Right ventricle myocardium superior (tissue), 1 donor: ENCODE data around the gene IGF2BP1. TPM values are rescaled to one million over a fixed set of nuclear protein-coding genes. Genes with fewer than 3 reads are reported as not detected.
"Not testable (repeated sequence)": the region's sequence is repeated elsewhere in the genome, so short reads cannot be mapped to it uniquely, and the experiment has no call there.

Experiments
- ATAC-seq: fragments of 200-7000 bp; cut with Tn5 transposase; one replicate; pipeline ENCODE4 v1.9.1; 2020; ENCODE audit warnings: mild to moderate bottlenecking; ENCODE audit not compliant: poor library complexity
- DNase-seq: peaks from one replicate; pipeline ENCODE4 v3.0.0-alpha.2; 2020
- intact Hi-C: fragments of 100-400 bp; cut with DNase I; formaldehyde crosslinking; loops from one replicate; pipeline ENCODE4 v1.11.2; 2022
- total RNA-seq: library from RNA; stranded (reverse); fragmentation: NEBNext Ultra II Directional; extraction: Animal tissue kit (Norgen Biotek cat#: 25700); gene quantifications from one replicate; pipeline ENCODE4 v1.2.1, GENCODE V29; 2021
- donor health status: DM: no; HTN: yes; CAD: no; lungs with severe emphysema.

Gene IGF2BP1
- total RNA-seq, 1 donor from 2014 or later: not detected

DNA sequence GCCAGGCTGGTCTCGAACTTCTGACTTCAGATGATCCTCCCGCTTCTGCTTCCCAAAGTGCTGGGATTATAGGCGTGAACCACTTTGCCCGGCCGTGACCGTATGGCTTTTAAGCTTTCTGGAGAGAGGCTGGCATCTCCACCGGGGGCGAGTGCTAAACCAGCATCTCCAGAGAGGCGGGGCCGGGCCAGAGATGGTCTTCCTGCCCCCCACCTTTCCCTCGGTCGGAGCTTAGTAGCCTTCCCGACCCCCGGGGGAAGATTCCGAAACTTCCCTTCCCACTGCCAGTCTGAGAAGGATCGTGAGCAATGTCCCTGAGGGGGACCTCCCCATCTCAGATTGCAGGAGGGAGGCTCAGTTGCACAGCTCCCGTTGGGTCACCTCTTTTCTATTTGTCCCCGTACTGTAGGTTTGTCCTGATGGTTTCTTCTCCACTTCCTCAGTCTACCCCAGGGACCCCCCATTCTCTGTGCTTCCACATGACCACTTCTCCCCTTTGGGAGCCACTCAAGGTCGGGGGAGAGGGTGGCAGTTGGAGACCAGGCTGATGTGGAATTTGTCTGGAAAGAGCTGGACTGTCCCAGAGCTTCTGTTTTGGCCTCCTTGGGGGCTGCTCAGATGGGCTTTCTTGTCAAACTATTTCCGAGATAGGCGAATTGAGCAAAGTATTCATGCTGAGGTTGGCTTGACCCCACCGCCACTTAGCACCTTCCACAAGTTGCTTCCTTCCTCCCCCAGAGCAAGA lies 18.2 kb downstream of the IGF2BP1 start:
- ATAC-seq: no peak
- intact Hi-C loops: no loop called here
- DNase-seq: no peak

GRCh38 chr17:49015924-49016774 lies 19.0 kb downstream of the IGF2BP1 start:
- no peak for DNase-seq
- intact Hi-C loops: no loop called here
- no peak for ATAC-seq

DNA sequence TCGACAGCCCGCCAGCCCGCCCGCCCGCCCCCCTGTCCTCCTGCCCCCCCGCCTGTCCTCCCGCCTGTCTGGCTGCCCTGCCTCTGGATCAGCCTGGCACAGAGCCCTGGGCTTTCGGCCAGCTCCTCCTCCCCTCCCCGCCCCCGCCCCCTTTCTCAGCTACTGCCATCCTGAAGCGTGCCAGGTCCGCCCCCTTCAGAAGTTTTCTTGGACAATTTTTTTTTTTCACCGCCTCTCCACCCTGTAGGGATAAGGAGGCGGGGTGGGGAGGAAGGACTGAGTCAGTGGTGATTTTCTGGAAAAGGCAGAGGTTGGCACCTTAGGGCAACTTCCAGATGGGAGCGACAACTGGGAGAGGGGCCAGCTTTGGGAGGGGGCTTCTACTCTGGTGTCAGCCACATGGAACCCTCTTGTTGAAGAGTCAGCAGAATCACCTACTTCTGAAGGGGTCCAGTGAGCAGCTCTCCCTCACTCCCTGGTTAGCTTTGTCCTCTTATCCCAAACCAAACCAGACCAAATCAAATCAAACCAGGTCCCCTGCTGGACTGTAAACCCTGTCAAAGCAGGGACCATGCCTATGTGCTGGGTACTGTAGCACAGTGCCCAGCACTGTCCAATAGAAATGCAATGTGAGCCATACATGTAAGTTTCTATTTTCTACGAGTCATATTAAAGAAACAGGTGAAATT lies 19.7 kb downstream of the IGF2BP1 start:
- DNase-seq (peak; percentile 45), ATAC-seq (no peak)
- intact Hi-C loops: no loop called here

DNA sequence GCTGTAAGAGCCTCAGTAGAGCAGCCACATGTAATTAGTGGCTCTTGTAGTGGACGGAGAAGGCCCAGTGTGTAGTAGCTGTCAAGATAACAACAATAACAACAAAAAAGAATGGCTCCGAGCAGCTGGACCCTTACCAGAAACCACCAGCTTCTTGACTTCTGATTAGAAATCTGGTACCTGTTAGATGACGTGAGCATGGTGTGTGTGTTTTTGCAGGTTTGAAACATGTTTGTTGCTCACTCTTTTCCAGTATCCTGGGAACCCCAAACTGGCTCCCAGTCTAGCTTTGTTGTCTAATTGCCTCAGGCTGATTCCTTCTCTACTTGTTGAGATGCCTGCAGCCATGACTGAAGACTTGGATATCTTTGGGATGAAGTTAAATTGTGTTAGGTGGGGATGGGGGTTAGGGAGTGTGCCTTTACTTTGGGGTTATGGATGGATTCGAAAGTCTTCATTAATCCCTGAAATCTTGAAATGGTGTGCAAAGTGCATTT lies 21.0 kb downstream of the IGF2BP1 start:
- no peak for ATAC-seq
- intact Hi-C loops: no loop called here
- DNase-seq: no peak

DNA sequence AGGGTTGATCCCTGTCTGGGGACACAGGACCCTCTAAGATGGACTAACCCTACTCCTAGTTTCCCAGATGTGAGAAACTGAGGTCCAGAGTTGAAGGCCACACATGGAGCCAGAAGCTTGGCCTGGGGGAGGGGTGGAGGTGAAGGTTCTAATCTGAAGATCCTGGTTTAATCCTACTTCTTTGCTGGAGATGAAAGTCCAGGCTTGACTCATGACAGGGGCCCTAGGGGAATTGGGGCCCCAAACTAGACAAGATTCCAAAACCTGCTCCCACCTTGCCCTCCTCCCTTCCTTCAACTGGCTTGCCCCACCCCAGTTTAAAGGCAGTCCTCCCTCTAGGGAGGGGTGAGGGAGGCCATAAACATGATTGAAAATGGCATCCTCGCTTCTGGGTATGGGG lies 21.6 kb downstream of the IGF2BP1 start:
- DNase-seq (no peak), ATAC-seq (no peak)
- intact Hi-C loops: no loop called here

- ATAC-seq: no peak
- intact Hi-C loops: no loop called here
- no peak for DNase-seq
Observed at GRCh38 chr17:49020609-49021008, 23.4 kb downstream of the IGF2BP1 start.

DNA sequence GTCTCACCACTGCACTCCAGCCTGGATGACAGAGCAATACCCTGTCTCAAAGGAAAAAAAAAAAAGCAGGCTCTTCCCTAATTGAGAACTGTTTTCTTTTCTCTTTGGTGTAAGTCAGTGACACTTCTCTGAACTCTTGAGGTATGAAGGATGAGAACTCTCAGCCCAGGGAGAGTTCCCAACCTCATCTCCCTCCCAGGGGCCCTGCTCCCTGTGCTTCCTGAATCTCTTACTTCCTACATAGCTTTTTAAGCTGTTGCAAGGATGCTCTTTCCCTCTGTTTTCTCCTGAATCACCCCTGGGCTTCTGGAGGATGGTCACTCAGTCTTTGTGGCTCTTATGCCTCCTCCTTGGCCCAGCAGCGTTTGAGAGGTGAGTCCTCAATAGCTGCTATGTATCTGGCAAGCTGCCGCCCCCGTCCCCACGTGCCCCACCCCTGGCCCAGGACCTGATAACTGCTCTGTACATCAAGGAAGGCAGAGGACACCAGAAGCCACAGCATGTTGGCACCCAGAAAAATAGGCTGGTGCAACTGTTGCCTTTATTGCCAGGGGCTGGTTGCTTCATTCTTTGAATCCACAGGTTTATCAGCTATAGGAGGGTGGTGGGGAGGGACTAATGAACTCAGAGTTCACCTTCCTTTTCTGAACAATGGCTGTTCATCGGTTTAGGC lies 24.0 kb downstream of the IGF2BP1 start:
- DNase-seq (no peak), ATAC-seq (no peak)
- intact Hi-C loops: no loop called here

DNA sequence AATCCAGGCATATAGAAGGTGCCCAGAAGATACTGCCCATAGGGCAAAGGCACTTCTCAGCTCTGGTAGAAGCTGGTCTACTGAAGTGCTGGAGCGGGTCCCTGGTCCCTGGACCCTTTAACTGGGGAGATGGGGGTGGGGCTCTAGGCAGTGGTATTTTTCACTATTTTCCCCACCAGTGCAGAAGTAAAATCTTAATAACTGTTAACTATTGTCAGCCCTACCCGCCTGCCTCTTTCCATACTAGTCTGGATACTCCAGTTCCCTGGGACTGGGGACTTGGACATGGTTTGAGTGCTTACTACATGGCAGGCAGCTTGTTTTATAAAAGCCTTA lies 24.6 kb downstream of the IGF2BP1 start:
- ATAC-seq (no peak), DNase-seq (no peak)
- intact Hi-C loops: no loop called here

GRCh38 chr17:49022391-49022941 lies 25.3 kb downstream of the IGF2BP1 start:
- ATAC-seq: no peak
- intact Hi-C loops: no loop called here
- no peak for DNase-seq

DNA sequence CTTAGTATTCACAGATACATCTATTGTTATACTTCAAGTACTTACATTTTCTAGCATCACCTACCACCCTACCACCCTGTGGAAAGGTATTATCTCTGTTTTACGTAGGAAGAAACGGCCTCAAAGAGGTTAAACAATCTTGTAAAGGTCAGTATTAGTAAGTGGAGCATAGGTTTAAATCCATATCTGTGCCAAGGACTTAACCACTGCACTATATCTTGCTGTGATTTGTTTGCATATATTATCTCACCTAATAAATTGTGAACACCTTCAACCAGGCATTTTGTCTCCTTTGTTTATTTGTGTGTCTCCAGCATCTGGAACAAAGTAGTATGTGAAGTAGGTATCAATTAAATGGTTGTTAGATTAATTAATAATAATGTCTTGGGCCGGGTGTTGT lies 27.3 kb downstream of the IGF2BP1 start:
- no peak for DNase-seq
- no peak for ATAC-seq
- intact Hi-C loops: no loop called here

DNA sequence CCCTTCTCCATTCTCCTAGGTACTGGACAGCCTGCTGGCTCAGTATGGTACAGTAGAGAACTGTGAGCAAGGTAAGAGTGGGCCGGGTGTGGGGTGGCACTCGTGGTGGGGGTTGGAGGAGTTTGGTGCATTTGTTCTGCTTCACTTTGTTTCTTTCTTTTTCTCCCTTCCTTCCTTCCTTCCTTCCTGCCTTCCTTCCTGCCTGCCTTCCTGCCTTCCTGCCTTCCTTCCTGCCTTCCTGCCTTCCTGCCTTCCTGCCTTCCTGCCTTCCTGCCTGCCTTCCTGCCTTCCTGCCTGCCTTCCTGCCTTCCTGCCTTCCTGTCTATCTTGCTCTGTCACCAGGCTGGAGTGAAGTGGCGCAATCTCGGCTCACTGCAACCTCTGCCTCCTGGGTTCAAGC lies 29.3 kb downstream of the IGF2BP1 start:
- intact Hi-C loops, ATAC-seq, DNase-seq: not testable (repeated sequence)

GRCh38 chr17:49028271-49028670 lies 31.1 kb downstream of the IGF2BP1 start:
- intact Hi-C loops: no loop called here
- no peak for ATAC-seq

GRCh38 chr17:49029801-49030200 lies 32.6 kb downstream of the IGF2BP1 start:
- ATAC-seq: no peak
- intact Hi-C loops: loop anchor here (10.0 kb wide), 2 partner anchors 225 to 355 kb away; no protein-coding TSS in a partner anchor

More at GRCh38 chr17:49028271-49028670, 31.1 kb downstream of the IGF2BP1 start:
- no peak for DNase-seq

GRCh38 chr17:49031965-49032928 lies 35.1 kb downstream of the IGF2BP1 start:
- ATAC-seq: peak; percentile 81
- intact Hi-C loops: loop anchor here (10.0 kb wide), 2 partner anchors 227 to 357 kb away; no protein-coding TSS in a partner anchor
- DNase-seq: no peak

More at GRCh38 chr17:49029801-49030200, 32.6 kb downstream of the IGF2BP1 start:
- no peak for DNase-seq

DNA sequence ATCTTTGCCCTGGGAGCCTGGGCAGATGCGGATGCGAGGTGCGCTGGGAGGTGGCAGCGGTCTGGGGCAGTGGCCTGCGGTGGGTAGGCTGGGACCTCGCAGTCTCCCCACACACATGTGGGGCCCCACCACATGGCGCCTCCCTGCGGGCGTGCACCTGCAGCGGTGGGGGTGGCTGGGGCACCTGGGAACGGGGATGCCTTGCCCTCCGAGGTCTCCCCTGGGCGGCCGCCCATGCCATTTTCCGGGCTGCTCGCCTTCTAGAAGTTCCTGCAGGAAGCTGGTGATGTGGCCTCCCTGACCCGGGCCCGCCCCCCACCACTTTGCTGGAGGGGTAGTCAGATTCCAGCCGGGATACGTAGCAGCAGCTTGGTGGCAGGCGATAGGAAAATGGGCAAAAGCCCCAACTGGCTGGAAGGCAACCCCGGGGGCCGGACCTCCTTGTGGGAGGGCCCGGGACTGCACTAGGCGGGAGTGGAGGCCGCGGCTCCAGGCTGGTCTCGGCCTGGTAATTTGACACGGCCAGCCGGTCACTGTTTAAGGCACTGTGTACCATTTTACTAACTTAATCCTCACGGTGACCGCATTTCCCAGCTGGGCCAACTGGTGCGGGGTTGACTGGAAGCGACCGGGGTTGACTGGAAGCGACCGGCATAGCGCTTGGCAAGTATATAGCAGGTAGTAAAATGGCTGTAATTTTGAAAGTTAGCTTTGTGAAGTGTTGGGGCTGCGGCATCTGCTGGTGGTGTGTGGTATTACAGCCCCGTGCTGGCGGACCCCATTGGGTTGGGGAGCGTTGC lies 38.5 kb downstream of the IGF2BP1 start:
- peak; percentile 64 for DNase-seq
- ATAC-seq: peak; percentile 58
- intact Hi-C loops: loop anchor here (10.0 kb wide), 2 partner anchors 231 to 361 kb away; no protein-coding TSS in a partner anchor

DNA sequence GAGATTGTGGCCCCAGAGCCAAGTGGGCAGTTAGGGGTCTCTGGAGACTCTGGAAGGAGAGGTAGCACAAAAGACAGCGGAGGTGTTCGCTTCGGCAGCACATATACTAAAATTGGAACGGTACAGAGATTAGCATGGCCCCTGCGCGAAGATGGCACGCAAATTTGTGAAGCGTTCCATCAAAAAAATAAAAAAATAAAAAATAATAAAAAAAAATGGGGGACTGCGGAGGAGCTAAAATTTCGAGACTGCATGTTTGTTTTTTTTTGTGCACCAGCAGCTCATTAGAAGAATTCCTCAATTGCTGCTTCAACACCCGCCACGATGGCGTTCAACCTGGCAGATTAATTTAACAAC lies 39.1 kb downstream of the IGF2BP1 start:
- DNase-seq (no peak), ATAC-seq (no peak)
- intact Hi-C loops: loop anchor here (10.0 kb wide), 2 partner anchors 231 to 361 kb away; no protein-coding TSS in a partner anchor
